Measurements from ENCODE around the gene PSME3. TPM values are rescaled to one million over a fixed set of nuclear protein-coding genes. Genes with fewer than 3 reads are reported as not detected.

The PSME3 gene
- total RNA-seq, 1 donor from 2014 or later: 62.6 TPM

- Histone ChIP-seq H3K36me3 (peaks cover 10% of the 10 kb centered on the region), H3K27me3 (ENCODE audit: low read depth) (peaks cover 25% of the 10 kb centered on the region), H3K27ac (replicated peaks) (no peak overlapping the region), H3K4me1 (peaks cover 4% of the 10 kb centered on the region), H3K4me3 (no peak overlapping the region), H3K9me3 (replicated peaks) (no peaks in the 10 kb centered on the region)
- intact Hi-C loops (cut with micrococcal nuclease): no loop called here
- no peak for DNase-seq
- TF ChIP-seq CTCF (IDR thresholded peaks at IDR 0.05; ENCODE audit: borderline replicate concordance): no peak
Observed at GRCh38 chr17:42791948-42792347, 41.2 kb upstream of the PSME3 start.

GRCh38 chr17:42792545-42792944 is 40.7 kb upstream of the PSME3 start:
- Histone ChIP-seq H3K27ac (replicated peaks) (no peak overlapping the region), H3K36me3 (peaks cover 11% of the 10 kb centered on the region), H3K4me1 (peaks cover 10% of the 10 kb centered on the region), H3K27me3 (ENCODE audit: low read depth) (peaks cover 19% of the 10 kb centered on the region), H3K9me3 (replicated peaks) (no peaks in the 10 kb centered on the region), H3K4me3 (no peak overlapping the region)
- no peak for DNase-seq
- intact Hi-C loops (cut with micrococcal nuclease): no loop called here
- TF ChIP-seq CTCF (IDR thresholded peaks at IDR 0.05; ENCODE audit: borderline replicate concordance): no peak

DNA sequence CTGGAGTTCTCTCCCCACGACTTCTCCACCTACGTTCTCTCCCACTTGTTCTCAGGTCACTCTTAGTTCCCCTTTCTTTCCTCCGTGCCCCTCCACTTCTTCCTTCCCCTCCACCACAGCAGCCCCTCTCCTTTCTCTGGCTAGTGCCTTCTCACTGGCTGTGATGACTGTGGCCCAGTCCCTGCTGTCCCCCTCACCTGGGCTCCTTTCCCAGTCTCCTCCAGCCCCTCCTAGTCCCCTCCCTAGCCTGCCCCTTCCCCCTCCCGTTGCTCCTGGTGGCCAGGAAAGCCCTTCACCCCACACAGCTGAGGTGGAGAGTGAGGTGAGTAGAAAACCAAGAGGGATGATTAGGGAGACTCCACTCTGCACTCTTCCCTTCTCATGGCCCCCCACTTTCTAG is 38.1 kb upstream of the PSME3 start:
- no peaks in the 10 kb centered on the region for H3K9me3 ChIP-seq (replicated peaks)
- peaks cover 11% of the 10 kb centered on the region for H3K36me3 ChIP-seq
- no peak for TF ChIP-seq CTCF (IDR thresholded peaks at IDR 0.05; ENCODE audit: borderline replicate concordance)
- no peak for DNase-seq
- no peak overlapping the region for H3K27ac ChIP-seq (replicated peaks)
- intact Hi-C loops (cut with micrococcal nuclease): no loop called here
- peaks cover 27% of the 10 kb centered on the region for H3K4me1 ChIP-seq
- H3K27me3 ChIP-seq (ENCODE audit: low read depth): no peaks in the 10 kb centered on the region
- H3K4me3 ChIP-seq: no peak overlapping the region

DNA sequence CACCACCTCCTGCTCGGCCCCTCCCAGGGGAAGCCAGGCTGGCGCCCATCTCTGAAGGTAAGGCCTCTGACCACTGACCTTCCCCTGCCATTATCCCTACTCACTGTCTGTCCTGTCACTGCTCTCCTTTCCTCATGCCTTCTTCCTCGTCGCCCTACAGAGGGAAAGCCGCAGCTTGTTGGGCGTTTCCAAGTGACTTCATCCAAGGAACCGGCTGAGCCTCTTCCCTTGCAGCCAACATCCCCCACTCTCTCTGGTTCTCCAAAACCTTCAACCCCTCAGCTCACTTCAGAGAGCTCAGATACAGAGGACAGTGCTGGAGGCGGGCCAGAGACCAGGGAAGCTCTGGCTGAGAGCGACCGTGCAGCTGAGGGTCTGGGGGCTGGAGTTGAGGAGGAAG is 37.7 kb upstream of the PSME3 start:
- peaks cover 11% of the 10 kb centered on the region for H3K36me3 ChIP-seq
- no peak overlapping the region for H3K27ac ChIP-seq (replicated peaks)
- TF ChIP-seq CTCF (IDR thresholded peaks at IDR 0.05; ENCODE audit: borderline replicate concordance): no peak
- H3K9me3 ChIP-seq (replicated peaks): no peaks in the 10 kb centered on the region
- no peaks in the 10 kb centered on the region for H3K27me3 ChIP-seq (ENCODE audit: low read depth)
- DNase-seq: no peak
- peaks cover 27% of the 10 kb centered on the region for H3K4me1 ChIP-seq
- no peak overlapping the region for H3K4me3 ChIP-seq
- intact Hi-C loops (cut with micrococcal nuclease): no loop called here

GRCh38 chr17:42796066-42796758 is 37.0 kb upstream of the PSME3 start:
- Histone ChIP-seq H3K4me1 (peaks cover 27% of the 10 kb centered on the region), H3K36me3 (peaks cover 11% of the 10 kb centered on the region), H3K27me3 (ENCODE audit: low read depth) (no peaks in the 10 kb centered on the region), H3K27ac (replicated peaks) (no peak overlapping the region), H3K4me3 (no peak overlapping the region), H3K9me3 (replicated peaks) (no peaks in the 10 kb centered on the region)
- DNase-seq: no peak
- no peak for TF ChIP-seq CTCF (IDR thresholded peaks at IDR 0.05; ENCODE audit: borderline replicate concordance)
- intact Hi-C loops (cut with micrococcal nuclease): no loop called here

Data from left ventricle myocardium inferior (tissue), 1 donor.